ENCODE measurements around the gene CCL8. TPM values are rescaled to one million over a fixed set of nuclear protein-coding genes. Genes with fewer than 3 reads are reported as not detected.

Gene CCL8
- polyA plus RNA-seq, 1 of the 3 experiments (the other 2 are of a cell fraction): not detected

DNA sequence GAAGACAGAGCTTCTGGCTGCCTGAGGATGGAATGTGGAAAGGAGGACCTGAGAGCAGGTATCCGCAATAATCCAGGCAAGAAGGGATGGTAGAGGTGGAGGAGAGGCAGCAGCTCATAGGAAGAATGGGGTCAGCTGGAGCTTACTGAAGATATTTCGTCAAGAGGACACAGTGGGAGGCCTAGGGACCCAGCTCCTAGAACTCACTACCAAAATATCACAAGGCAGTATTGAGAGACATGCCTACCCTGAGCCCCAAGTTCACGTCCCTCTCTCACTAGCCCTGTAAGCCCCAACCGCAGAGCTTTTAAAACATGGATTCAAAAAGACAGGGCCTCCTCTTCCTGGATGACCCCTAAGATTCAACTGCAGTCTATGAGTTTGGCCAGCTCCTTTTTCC is 14.2 kb upstream of the CCL8 start (continued):
- TF ChIP-seq RAD21 (IDR thresholded peaks at IDR 0.05; ENCODE audit: low read length): no peak

DNA sequence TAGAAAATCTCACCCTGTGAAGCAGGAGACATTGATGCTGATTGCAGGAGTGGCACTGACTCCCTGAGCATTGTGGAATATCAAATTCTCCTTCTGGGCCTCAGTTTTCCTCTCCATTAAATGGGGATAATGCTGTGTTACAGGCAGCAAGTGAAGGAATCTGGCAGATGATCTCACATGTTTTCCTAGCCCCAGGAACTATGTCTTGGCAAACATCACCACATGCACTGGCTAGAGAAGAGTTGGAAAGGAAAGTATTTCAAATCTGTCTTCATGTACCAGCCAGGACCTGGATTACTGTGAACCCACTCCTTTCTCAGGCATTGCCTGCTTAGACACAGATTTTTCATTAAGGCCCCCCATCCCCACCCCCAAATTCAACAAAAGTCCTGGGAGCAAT is 13.6 kb upstream of the CCL8 start:
- H3K79me2 ChIP-seq (ENCODE audit: insufficient read depth): no peaks in the 10 kb centered on the region
- H3K27me3 ChIP-seq (ENCODE audit: insufficient read depth): no peaks in the 10 kb centered on the region
- CTCF ChIA-PET: interaction anchor here (0.6 to 3.0 kb wide), 8 partner anchors 21 to 109 kb away, joined by 3 to 17 read pairs (median 4); no protein-coding TSS in a partner anchor
- peaks cover 0 to 8% of the 10 kb centered on the region in 2 experiments; a peak in 1 of 4 replicates for H3K4me1 ChIP-seq (ENCODE audit: control insufficient read depth in 1 of 2, insufficient read depth in 2 of 2, low read depth in 1 of 2, low read length in 1 of 2)
- no peaks in the 10 kb centered on the region for H3K36me3 ChIP-seq (replicated peaks in 1 of 2; ENCODE audit: control insufficient read depth in 1 of 2, insufficient read depth in 2 of 2, low read length in 1 of 2)
- no peak overlapping the region for H3K4me2 ChIP-seq
- H4K20me1 ChIP-seq (ENCODE audit: insufficient read depth): no peaks in the 10 kb centered on the region
- TF ChIP-seq JUND (IDR thresholded peaks at IDR 0.05): no peak
- TF ChIP-seq RXRA (IDR thresholded peaks at IDR 0.05; ENCODE audit: borderline replicate concordance, low read depth): no peak
- H3K9ac ChIP-seq: no peak overlapping the region
- POLR2A ChIA-PET: no interaction called here
- no peak overlapping the region for H3K27ac ChIP-seq (ENCODE audit: low read depth in 2 of 2, low read length in 1 of 2)
- H3K9me3 ChIP-seq: no peaks in the 10 kb centered on the region
- no peak overlapping the region for H3K4me3 ChIP-seq (ENCODE audit: low read depth in 2 of 2, low read length in 1 of 2)
- no peaks in the 10 kb centered on the region for H3K9me2 ChIP-seq
- no peak overlapping the region for H2AFZ ChIP-seq (ENCODE audit: low read depth)
- DNase-seq: no peak
- H3F3A ChIP-seq (replicated peaks; ENCODE audit: insufficient read depth): peaks cover 3% of the 10 kb centered on the region

- POLR2A ChIA-PET: no interaction called here
- 28% methylated on average over 3 of the region's 3 CpGs for WGBS (ENCODE audit: low lambda C conversion rate)
- Histone ChIP-seq H3F3A (replicated peaks; ENCODE audit: insufficient read depth) (no peaks in the 10 kb centered on the region), H3K4me1 (ENCODE audit: control insufficient read depth in 1 of 2, insufficient read depth in 2 of 2, low read depth in 1 of 2, low read length in 1 of 2) (0 out of 4 replicates have a peak, but pooled peaks cover 0 to under 1% of the 10 kb centered on the region in 2 experiments), H3K9ac (no peak overlapping the region), H3K27ac (ENCODE audit: low read depth in 2 of 2, low read length in 1 of 2) (no peak overlapping the region), H3K36me3 (replicated peaks in 1 of 2; ENCODE audit: control insufficient read depth in 1 of 2, insufficient read depth in 2 of 2, low read length in 1 of 2) (no peaks in the 10 kb centered on the region), H3K27me3 (ENCODE audit: insufficient read depth) (no peaks in the 10 kb centered on the region), H2AFZ (ENCODE audit: low read depth) (no peak overlapping the region; the same call in 1 of the 2 replicates), H3K9me3 (no peaks in the 10 kb centered on the region), H3K4me3 (ENCODE audit: low read depth in 2 of 2, low read length in 1 of 2) (no peak overlapping the region), H3K9me2 (no peaks in the 10 kb centered on the region), H3K79me2 (ENCODE audit: insufficient read depth) (no peaks in the 10 kb centered on the region), H3K4me2 (no peak overlapping the region), H4K20me1 (ENCODE audit: insufficient read depth) (no peaks in the 10 kb centered on the region)
- DNase-seq: peak; percentile 32
- CTCF ChIA-PET: interaction anchor here (0.7 to 3.0 kb wide), 8 partner anchors 17 to 110 kb away, joined by 3 to 17 read pairs (median 4); no protein-coding TSS in a partner anchor
- TF ChIP-seq EP300 (IDR thresholded peaks at IDR 0.05; ENCODE audit: borderline replicate concordance in 1 of 2, low read depth in 1 of 2, low read length in 1 of 2) (no peak), TEAD4 (IDR thresholded peaks at IDR 0.05; ENCODE audit: borderline replicate concordance, insufficient read depth) (no peak), EZH2phosphoT487 (IDR thresholded peaks at IDR 0.05; ENCODE audit: borderline replicate concordance, low read depth) (no peak), RXRA (IDR thresholded peaks at IDR 0.05; ENCODE audit: borderline replicate concordance, low read depth) (no peak), MEF2A (IDR thresholded peaks at IDR 0.05; ENCODE audit: borderline replicate concordance, low read depth) (no peak), CTCF (IDR thresholded peaks at IDR 0.05) (peak; percentile 75), USF1 (IDR thresholded peaks at IDR 0.05; ENCODE audit: borderline replicate concordance, low read depth) (no peak), IRF3 (IDR thresholded peaks at IDR 0.05; ENCODE audit: low read depth, low read length) (no peak), RCOR1 (IDR thresholded peaks at IDR 0.05; ENCODE audit: low read length) (no peak), JUND (IDR thresholded peaks at IDR 0.05) (peak; percentile 6; the same call in 1 of the 2 replicates), RAD21 (IDR thresholded peaks at IDR 0.05; ENCODE audit: low read length) (peak; percentile 70), TCF12 (IDR thresholded peaks at IDR 0.05) (peak; percentile 14; the same call in 1 of the 2 replicates), POLR2AphosphoS5 (IDR thresholded peaks at IDR 0.05; ENCODE audit: low read depth, low read length) (no peak), GATA2 (CRISPR knock-in tag; IDR thresholded peaks at IDR 0.05) (no peak), MXI1 (IDR thresholded peaks at IDR 0.05; ENCODE audit: low read depth, low read length) (no peak), SMC3 (IDR thresholded peaks at IDR 0.05; ENCODE audit: low read depth, low read length) (peak; percentile 75), FOXJ3 (CRISPR knock-in tag; IDR thresholded peaks at IDR 0.05) (no peak), MAX (IDR thresholded peaks at IDR 0.05; ENCODE audit: low read depth) (no peak), NRF1 (IDR thresholded peaks at IDR 0.05; ENCODE audit: low read depth, low read length) (no peak), CHD2 (IDR thresholded peaks at IDR 0.05; ENCODE audit: low read length, partially characterized antibody) (no peak)
- TF ChIP-seq, protein P1, sequence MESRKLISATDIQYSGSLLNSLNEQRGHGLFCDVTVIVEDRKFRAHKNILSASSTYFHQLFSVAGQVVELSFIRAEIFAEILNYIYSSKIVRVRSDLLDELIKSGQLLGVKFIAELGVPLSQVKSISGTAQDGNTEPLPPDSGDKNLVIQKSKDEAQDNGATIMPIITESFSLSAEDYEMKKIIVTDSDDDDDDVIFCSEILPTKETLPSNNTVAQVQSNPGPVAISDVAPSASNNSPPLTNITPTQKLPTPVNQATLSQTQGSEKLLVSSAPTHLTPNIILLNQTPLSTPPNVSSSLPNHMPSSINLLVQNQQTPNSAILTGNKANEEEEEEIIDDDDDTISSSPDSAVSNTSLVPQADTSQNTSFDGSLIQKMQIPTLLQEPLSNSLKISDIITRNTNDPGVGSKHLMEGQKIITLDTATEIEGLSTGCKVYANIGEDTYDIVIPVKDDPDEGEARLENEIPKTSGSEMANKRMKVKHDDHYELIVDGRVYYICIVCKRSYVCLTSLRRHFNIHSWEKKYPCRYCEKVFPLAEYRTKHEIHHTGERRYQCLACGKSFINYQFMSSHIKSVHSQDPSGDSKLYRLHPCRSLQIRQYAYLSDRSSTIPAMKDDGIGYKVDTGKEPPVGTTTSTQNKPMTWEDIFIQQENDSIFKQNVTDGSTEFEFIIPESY (IDR thresholded peaks at IDR 0.05; ENCODE audit: borderline replicate concordance, low read depth): no peak
These were observed 12.8 kb upstream of the CCL8 start for GRCh38 chr17:34306466-34306865.

Data from SK-N-SH (cell line).